ENCODE results near the gene CTSZ.

Gene CTSZ

GRCh38 chr20:59006864-59007664 is at the start of gene CTSZ:
Gene CTSZ, minus strand, starts transcription at chr20:59007254. Its CDS starts 126 bp downstream, at chr20:59007128.
- no peak for TF ChIP-seq CTCF (conservative IDR thresholded peaks at IDR 0.05; ENCODE audit: low read depth, low read length)
- no peak for DNase-seq (ENCODE audit: low read depth)
- H3K4me3 ChIP-seq (ENCODE audit: low read length), result peak within 1 kb of the TSS; percentile 55

- DNase-seq (ENCODE audit: low read depth), result no peak
- no peak overlapping the region for H3K4me3 ChIP-seq (ENCODE audit: low read length)
- peak; percentile 61 for TF ChIP-seq CTCF (conservative IDR thresholded peaks at IDR 0.05; ENCODE audit: low read depth, low read length)
These were observed 48.2 kb upstream of the CTSZ start for GRCh38 chr20:59055302-59055701.

GRCh38 chr20:59051666-59052185 is 44.7 kb upstream of the CTSZ start:
- DNase-seq (ENCODE audit: low read depth), result no peak
- TF ChIP-seq CTCF (conservative IDR thresholded peaks at IDR 0.05; ENCODE audit: low read depth, low read length), result no peak
- no peak overlapping the region for H3K4me3 ChIP-seq (ENCODE audit: low read length)

- TF ChIP-seq CTCF (conservative IDR thresholded peaks at IDR 0.05; ENCODE audit: low read depth, low read length), result no peak
- no peak for DNase-seq (ENCODE audit: low read depth)
- no peak overlapping the region for H3K4me3 ChIP-seq (ENCODE audit: low read length)
These were observed 43.4 kb upstream of the CTSZ start for GRCh38 chr20:59050437-59050836.

GRCh38 chr20:59048681-59049030 is 41.6 kb upstream of the CTSZ start:
- no peak for DNase-seq (ENCODE audit: low read depth)
- no peak overlapping the region for H3K4me3 ChIP-seq (ENCODE audit: low read length)
- no peak for TF ChIP-seq CTCF (conservative IDR thresholded peaks at IDR 0.05; ENCODE audit: low read depth, low read length)

- DNase-seq (ENCODE audit: low read depth), result no peak
- H3K4me3 ChIP-seq (ENCODE audit: low read length), result no peak overlapping the region
These were observed 41.1 kb upstream of the CTSZ start for GRCh38 chr20:59047938-59048680.

More at GRCh38 chr20:59047938-59048680, 41.1 kb upstream of the CTSZ start:
- no peak for TF ChIP-seq CTCF (conservative IDR thresholded peaks at IDR 0.05; ENCODE audit: low read depth, low read length)
